Stimulated activated CD8-positive, alpha-beta memory T cell treated with anti-CD3 and anti-CD28 coated beads, Interleukin-7, amount 100 ng/mL, for 1 hour (primary cell): ENCODE measurements around the gene ARFGAP3.

Source experiments
- DNase-seq, 2 donors: peaks; one replicate each; pipeline ENCODE4 v3.0.0-alpha.2; 2020; ENCODE audit warnings: low read depth in 2 of 2

Gene ARFGAP3

GRCh38 chr22:42856865-42857704 lies at the start of gene ARFGAP3:
ARFGAP3 (minus strand) TSS chr22:42857273; CDS start chr22:42857182, 91 bp downstream.
- peak; percentile 88 to 95 for DNase-seq

DNA sequence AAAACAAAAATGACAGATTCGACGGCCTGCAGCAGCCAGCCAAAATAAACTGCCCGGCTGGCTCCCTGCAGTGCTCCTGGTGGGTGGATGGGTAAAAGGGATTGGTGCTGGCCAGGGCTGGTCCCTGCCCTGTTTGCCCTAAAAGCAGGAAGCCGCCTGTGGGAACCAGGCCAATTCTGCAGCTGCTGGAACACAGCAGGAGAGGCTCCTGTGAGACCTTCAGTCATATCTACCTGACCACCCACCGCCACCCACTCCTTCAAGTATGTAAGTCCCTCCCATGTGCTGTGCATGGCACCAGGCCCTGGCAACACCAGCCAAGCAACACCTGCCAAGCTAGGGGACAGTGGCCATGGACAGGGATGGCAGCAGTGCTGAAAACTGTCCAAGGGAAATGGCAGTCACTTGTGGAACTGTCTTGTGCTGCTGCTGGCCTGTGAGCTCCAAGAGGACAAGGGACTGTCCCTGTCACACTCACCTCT lies 48.7 kb upstream of the ARFGAP3 start:
- DNase-seq: no peak

DNA sequence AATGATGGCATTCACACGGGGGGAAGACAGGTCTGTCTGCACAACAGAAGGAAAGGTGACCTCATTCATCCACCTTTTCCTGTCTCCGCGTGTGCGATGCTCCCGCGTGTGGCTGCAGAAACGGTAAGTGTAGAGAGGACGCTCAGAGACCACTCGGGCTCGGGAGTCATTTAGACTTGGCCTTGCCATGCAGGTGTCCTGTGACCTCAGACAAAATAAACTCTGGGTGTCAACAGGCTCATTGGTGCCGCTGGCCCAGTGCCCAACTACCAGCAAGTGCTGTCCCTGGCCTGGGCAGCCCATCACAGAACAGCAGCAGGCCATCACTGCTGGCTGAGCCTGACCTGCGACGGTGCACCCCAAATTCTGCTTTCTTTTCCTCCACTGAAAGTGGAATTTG lies 48.1 kb upstream of the ARFGAP3 start:
- DNase-seq: no peak

- DNase-seq: no peak
These were observed 47.0 kb upstream of the ARFGAP3 start for GRCh38 chr22:42904050-42904449.

DNA sequence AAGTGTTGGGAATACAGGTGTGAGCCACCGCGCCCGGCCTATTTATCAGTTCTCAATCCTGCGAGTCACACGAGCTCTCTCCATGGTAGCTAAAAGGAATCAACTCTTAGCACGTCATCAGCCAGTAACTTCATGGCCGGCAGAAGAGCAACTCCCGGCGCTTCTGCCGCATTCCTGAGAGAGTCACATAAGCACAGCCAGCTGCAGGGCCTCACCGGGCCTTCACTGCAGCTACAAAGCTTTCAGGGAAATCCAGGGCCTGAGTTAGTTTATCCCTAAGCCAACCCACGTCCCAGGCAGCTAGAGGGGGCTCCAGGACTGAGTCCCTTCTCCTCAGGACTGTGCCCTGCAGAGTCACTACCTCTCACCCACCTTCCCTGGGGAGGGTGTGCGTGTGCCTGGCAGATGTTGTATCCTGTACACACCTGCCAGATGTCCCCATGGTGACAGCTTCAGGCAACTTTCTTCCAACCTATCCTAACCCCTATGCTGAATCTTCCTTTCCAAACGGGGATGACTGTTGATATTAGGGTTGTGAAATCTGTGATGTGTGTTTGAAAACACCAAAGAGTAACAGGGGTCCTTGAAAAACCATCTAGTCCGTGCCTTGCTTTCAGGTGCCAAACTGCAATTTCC lies 45.9 kb upstream of the ARFGAP3 start:
- DNase-seq: no peak

GRCh38 chr22:42901790-42902508 lies 44.9 kb upstream of the ARFGAP3 start:
- no peak for DNase-seq

DNA sequence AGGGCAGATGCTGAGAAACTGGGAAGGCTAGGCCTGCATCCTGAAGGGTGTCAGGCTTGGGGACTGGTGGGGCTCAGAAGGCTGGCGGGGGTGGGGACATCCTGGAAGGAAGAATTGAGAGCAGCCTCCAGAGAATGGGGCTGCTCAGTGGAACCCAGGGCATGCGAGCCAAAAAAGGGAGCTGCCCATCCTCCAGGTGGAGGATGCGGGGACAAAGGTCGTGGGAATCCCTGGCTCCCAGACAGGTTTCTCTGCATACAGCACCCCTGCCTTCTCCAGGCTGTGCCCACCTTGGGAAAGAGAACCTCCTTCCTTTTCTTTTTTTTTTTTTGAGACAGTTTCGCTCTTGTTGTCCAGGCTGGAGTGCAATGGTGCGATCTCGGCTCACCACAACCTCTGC lies 40.9 kb upstream of the ARFGAP3 start:
- no peak for DNase-seq

- DNase-seq: no peak
These were observed 38.5 kb upstream of the ARFGAP3 start for GRCh38 chr22:42895541-42895981.

DNA sequence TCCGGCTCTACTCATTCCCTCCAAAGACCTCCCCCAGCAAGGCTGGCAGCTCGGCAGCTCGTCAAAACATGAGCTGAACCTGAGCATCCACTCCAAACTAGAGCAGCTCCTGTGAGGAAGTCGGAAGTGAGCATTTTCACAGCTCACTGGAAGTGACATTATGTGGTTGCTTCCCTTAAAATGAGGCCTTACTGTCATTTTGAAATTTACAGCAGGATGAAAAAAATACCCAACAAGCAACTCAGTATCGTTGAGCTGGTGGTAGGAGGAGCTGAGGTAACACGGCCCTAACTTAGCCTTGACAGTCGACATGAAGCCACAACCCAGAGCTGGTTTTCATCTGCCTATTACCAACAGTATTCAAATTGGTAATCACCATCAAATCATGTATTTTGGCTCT lies 38.0 kb upstream of the ARFGAP3 start:
- DNase-seq: no peak

GRCh38 chr22:42893371-42894150 lies 36.5 kb upstream of the ARFGAP3 start:
- DNase-seq: no peak

DNA sequence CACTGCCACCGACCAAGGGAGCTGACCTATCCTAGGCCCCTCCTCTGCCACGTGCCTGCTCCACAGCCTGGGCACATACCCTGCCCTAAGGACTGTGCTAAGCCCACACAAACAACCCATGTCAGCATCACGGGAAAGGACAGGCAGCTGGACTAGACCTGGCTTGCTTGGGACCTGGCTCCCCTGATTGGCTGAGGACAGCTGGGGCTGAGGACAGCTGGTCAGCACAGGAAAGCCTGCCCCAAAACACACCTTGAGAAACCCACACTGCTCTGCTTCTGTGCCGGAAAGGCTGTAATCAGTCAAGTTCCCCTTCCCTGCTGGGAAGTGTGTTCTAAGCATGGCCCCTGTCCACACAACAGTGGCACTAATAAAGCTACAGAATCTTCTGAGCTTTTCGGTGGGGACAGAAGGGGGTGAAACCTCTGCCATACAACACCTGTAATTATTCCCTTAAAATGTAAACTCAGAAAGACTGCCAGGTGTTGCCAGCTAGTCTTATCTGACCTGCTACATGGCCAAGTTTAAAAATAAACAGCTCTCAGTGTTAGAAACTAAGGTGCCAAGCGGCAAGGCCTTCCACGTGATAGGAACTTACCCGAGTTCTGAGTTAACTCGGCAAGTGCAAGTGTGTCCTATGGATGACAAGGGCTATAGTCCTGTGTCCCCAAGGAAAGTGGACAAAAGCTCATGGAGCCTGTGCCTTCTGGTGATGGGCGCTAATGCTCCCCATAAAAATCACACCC lies 35.7 kb upstream of the ARFGAP3 start:
- DNase-seq: no peak

- no peak for DNase-seq
These were observed 35.1 kb upstream of the ARFGAP3 start for GRCh38 chr22:42892156-42892555.

- no peak for DNase-seq
These were observed 34.6 kb upstream of the ARFGAP3 start for GRCh38 chr22:42891696-42892095.

DNA sequence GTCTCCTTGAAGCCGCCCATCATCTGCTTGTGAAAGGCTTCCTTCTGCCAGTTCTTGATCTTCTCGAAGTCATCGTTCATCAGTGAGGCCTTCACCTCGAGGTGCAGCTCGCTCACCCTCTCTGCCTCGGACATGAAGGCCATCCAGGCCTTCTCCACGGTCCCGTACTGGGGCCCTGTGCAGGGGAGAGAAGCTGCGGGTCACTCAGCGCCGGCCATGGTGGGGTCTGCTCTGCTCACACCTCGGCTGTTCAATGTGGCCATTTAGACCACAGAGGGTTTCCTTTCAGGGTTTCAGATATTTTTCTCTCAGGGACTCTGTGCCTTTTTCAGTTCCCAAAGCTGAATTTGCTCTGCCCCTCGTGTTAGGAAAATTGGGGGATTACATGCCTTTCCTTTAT lies 33.9 kb upstream of the ARFGAP3 start:
- no peak for DNase-seq

- no peak for DNase-seq
These were observed 32.2 kb upstream of the ARFGAP3 start for GRCh38 chr22:42889304-42889703.

- no peak for DNase-seq
These were observed 30.7 kb upstream of the ARFGAP3 start for GRCh38 chr22:42887523-42888507.

- no peak for DNase-seq
These were observed 30.0 kb upstream of the ARFGAP3 start for GRCh38 chr22:42887120-42887519.

DNA sequence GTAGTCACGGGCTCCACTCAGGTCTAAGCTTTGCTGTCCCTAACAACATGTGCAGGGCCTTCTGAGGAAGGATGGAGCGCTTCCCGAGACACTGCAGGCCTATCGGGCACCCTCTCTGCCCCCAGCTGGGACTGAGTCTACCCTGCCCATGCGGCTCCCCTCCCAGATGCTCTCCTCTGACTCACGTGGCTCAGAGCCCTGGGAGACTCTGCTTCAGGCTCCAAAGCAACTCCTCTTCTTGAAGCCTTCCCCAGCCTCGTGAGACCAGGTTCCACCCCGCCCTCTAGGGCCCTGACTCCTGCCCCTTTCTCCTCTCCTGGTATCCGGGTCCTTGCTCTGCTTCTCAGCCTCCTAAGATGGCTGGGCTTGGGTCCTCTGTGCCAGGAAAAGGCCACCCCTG lies 28.4 kb upstream of the ARFGAP3 start:
- no peak for DNase-seq

DNA sequence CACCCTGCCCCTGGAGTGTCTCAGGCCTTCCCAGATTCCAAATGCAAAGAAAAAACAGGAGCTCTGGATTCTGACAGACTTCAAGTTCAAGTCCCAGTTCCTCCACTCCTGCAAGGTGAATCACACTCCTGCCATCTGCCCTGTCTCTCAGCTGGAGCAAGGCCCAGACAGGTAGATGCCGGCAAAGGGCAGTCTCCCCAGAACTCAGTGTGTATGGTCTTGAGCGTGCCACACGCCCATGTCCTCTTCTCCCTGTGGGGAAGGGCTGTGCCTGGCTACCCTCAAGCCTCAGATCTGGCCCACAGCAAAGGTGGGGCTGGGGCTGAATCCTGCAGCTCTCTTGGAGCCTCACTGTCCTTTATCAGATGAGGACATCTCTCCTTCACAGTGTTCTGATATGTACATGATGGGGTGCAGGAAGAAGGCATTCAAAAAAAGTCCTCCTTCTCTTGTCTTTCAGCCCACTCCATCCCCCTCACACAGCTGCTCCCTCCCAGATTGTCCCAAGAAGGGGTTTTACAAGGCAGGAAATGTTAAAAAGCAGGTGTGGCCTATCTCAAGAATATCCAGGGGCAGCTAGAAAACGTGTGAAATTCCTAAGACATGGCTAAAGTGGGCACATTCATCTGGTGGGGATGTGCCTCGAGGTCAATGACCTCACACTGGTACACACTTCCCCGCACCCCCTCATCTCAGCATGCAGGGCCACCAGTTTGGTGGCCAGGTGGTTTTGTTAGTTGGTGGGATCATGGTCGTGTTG lies 27.7 kb upstream of the ARFGAP3 start:
- DNase-seq: no peak
